Trophoblast cell (in vitro differentiated cells and primary cell): Measurements from ENCODE around the gene RNU7-1.
A peak's percentile ranks its signal among the peaks of the same experiment; 100 is the strongest.

ENCODE experiments used
- DNase-seq, 2 donors: peaks; one replicate each; pipeline ENCODE4 v3.0.0-alpha.2; 2016
- H2AFZ ChIP-seq: 2 replicates; pipeline ENCODE4 v1.6.1; 2013; ENCODE audit warnings: low read length, moderate library complexity, mild to moderate bottlenecking; ENCODE audit not compliant: insufficient read depth, poor library complexity
- H2AK5ac ChIP-seq: 2 replicates; pipeline ENCODE4 v1.6.1; 2013; ENCODE audit warnings: mild to moderate bottlenecking, low read length
- H2BK120ac ChIP-seq: 2 replicates; pipeline ENCODE4 v1.6.1; 2013; ENCODE audit warnings: low read length, mild to moderate bottlenecking, moderate library complexity; ENCODE audit not compliant: insufficient read depth, poor library complexity
- H2BK12ac ChIP-seq: 2 replicates; pipeline ENCODE4 v1.6.1; 2013; ENCODE audit warnings: mild to moderate bottlenecking, low read length, moderate library complexity
- H2BK5ac ChIP-seq: 2 replicates; pipeline ENCODE4 v1.6.1; 2013; ENCODE audit warnings: low read length, low read depth, moderate library complexity, mild to moderate bottlenecking; ENCODE audit not compliant: poor library complexity
- H3K14ac ChIP-seq: 2 replicates; pipeline ENCODE4 v1.6.1; 2013; ENCODE audit warnings: mild to moderate bottlenecking, low read length
- H3K18ac ChIP-seq: 2 replicates; pipeline ENCODE4 v1.6.1; 2013; ENCODE audit warnings: mild to moderate bottlenecking, low read length
- H3K23ac ChIP-seq: 2 replicates; pipeline ENCODE4 v1.6.1; 2013; ENCODE audit warnings: low read length
- H3K27ac ChIP-seq: 2 replicates; pipeline ENCODE4 v1.5.1; 2013; ENCODE audit warnings: low read depth, mild to moderate bottlenecking, inconsistent platforms, low read length, moderate library complexity
- H3K27me3 ChIP-seq: 2 replicates; pipeline ENCODE4 v1.6.1; 2013; ENCODE audit warnings: inconsistent platforms, mild to moderate bottlenecking, low read length, moderate library complexity; ENCODE audit not compliant: insufficient read depth
- H3K36me3 ChIP-seq, 2 experiments: 1 replicate in 1 of 2; 2 replicates in 1 of 2; pipeline ENCODE4 v1.6.1; 2013; ENCODE audit warnings: low read length in 2 of 2, mild to moderate bottlenecking in 2 of 2, moderate library complexity in 1 of 2; ENCODE audit not compliant: insufficient read depth in 2 of 2, control insufficient read depth in 1 of 2
- H3K4ac ChIP-seq: 2 replicates; pipeline ENCODE4 v1.6.1; 2013; ENCODE audit warnings: low read depth, mild to moderate bottlenecking, low read length, moderate library complexity
- H3K4me1 ChIP-seq, 2 experiments: 1 replicate in 1 of 2; 2 replicates in 1 of 2; pipeline ENCODE4 v1.6.1; 2013; ENCODE audit warnings: low read length in 2 of 2, mild to moderate bottlenecking in 2 of 2, moderate library complexity in 1 of 2; ENCODE audit not compliant: insufficient read depth in 2 of 2, control insufficient read depth in 1 of 2
- H3K4me2 ChIP-seq: 2 replicates; pipeline ENCODE4 v1.6.1; 2013; ENCODE audit warnings: inconsistent platforms, mild to moderate bottlenecking, low read length, moderate library complexity
- H3K4me3 ChIP-seq: 2 replicates; pipeline ENCODE4 v1.5.1; 2013; ENCODE audit warnings: mild to moderate bottlenecking, low read depth, low read length, inconsistent platforms
- H3K79me1 ChIP-seq: one replicate; pipeline ENCODE4 v1.6.1; 2013; ENCODE audit warnings: low read length
- H3K79me2 ChIP-seq: 2 replicates; pipeline ENCODE4 v1.6.1; 2013; ENCODE audit warnings: low read length, mild to moderate bottlenecking; ENCODE audit not compliant: control insufficient read depth, insufficient read depth, poor library complexity
- H3K9ac ChIP-seq: 2 replicates; pipeline ENCODE4 v1.6.1; 2013; ENCODE audit warnings: mild to moderate bottlenecking, low read length
- H3K9me3 ChIP-seq: 2 replicates; pipeline ENCODE4 v1.6.1; 2013; ENCODE audit warnings: low read depth, mild to moderate bottlenecking, control low read depth, inconsistent platforms, low read length; ENCODE audit not compliant: insufficient read depth
- H4K12ac ChIP-seq: 2 replicates; pipeline ENCODE4 v1.6.1; 2013; ENCODE audit warnings: low read depth, mild to moderate bottlenecking, low read length, moderate library complexity
- H4K8ac ChIP-seq: 2 replicates; pipeline ENCODE4 v1.6.1; 2013; ENCODE audit warnings: low read depth, mild to moderate bottlenecking, low read length, moderate library complexity
- H4K91ac ChIP-seq: one replicate; pipeline ENCODE4 v1.6.1; 2013; ENCODE audit warnings: low read depth, mild to moderate bottlenecking, low read length, moderate library complexity
- WGBS: extraction: QIAGEN DNeasy Blood & Tissue Kit; methylation state at CpG from one replicate; pipeline ENCODE4 v1.1.7; 2013; ENCODE audit warnings: missing lambda C conversion rate; ENCODE audit not compliant: insufficient read length, insufficient coverage; ENCODE audit errors: extremely low coverage; 5-methylcytosine and 5-hydroxymethylcytosine counted together

Gene RNU7-1

GRCh38 chr12:6943389-6943721, 261 bp upstream of the RNU7-1 start:
- Histone ChIP-seq H2AFZ (no peak overlapping the region), H3K79me1 (peaks cover 16% of the 10 kb centered on the region), H4K91ac (peak overlapping the region; percentile 8), H2BK5ac (no peak overlapping the region), H3K4me3 (no peak overlapping the region), H3K9ac (no peak overlapping the region), H2BK120ac (no peak overlapping the region), H3K27me3 (no peaks in the 10 kb centered on the region), H3K18ac (no peak overlapping the region), H3K4me2 (peak overlapping the region; percentile 81), H4K12ac (no peak overlapping the region), H4K8ac (peak overlapping the region; percentile 38), H3K36me3 (peaks cover 29 to 32% of the 10 kb centered on the region in 2 experiments), H3K79me2 (peaks cover 3% of the 10 kb centered on the region), H3K4me1 (peaks cover 10 to 15% of the 10 kb centered on the region in 2 experiments), H2AK5ac (no peak overlapping the region), H3K14ac (no peak overlapping the region), H3K9me3 (peaks cover 2% of the 10 kb centered on the region), H3K23ac (no peak overlapping the region), H2BK12ac (no peak overlapping the region), H3K4ac (no peak overlapping the region), H3K27ac (peak overlapping the region; percentile 87)
- peak; percentile 84 to 93 for DNase-seq
- no CpG with 5 or more reads among the region's 13 CpGs for WGBS

GRCh38 chr12:6944381-6945186, 968 bp downstream of the RNU7-1 start:
- H3K4ac ChIP-seq, result peak overlapping the region; percentile 44
- H3K9me3 ChIP-seq, result peaks cover 2% of the 10 kb centered on the region
- peaks cover 15% of the 10 kb centered on the region for H3K79me1 ChIP-seq
- no CpG with 5 or more reads among the region's 48 CpGs for WGBS
- H4K8ac ChIP-seq, result peak overlapping the region; percentile 63
- H2BK12ac ChIP-seq, result no peak overlapping the region
- H3K9ac ChIP-seq, result peak overlapping the region; percentile 76
- H3K4me2 ChIP-seq, result peak overlapping the region; percentile 81
- no peak overlapping the region for H3K23ac ChIP-seq
- H4K12ac ChIP-seq, result peak overlapping the region; percentile 59
- H3K27me3 ChIP-seq, result no peaks in the 10 kb centered on the region
- peak overlapping the region; percentile 38 for H2AFZ ChIP-seq
- H3K4me1 ChIP-seq, result peaks cover 9 to 12% of the 10 kb centered on the region in 2 experiments
- peak overlapping the region; percentile 47 for H3K14ac ChIP-seq
- H3K36me3 ChIP-seq, result peaks cover 16 to 20% of the 10 kb centered on the region in 2 experiments
- peak overlapping the region; percentile 28 for H2BK120ac ChIP-seq
- H3K27ac ChIP-seq, result peak overlapping the region; percentile 87
- DNase-seq, result peak; percentile 98 to 99
- H2BK5ac ChIP-seq, result peak overlapping the region; percentile 13
- H3K79me2 ChIP-seq, result peaks cover 2% of the 10 kb centered on the region
- H3K18ac ChIP-seq, result peak overlapping the region; percentile 31
- peak overlapping the region; percentile 76 for H3K4me3 ChIP-seq
- H4K91ac ChIP-seq, result peak overlapping the region; percentile 71
- H2AK5ac ChIP-seq, result peak overlapping the region; percentile 6

- no peak overlapping the region for H2AFZ ChIP-seq
- peaks cover 11 to 12% of the 10 kb centered on the region in 2 experiments for H3K4me1 ChIP-seq
- H3K27me3 ChIP-seq, result no peaks in the 10 kb centered on the region
- peak overlapping the region; percentile 23 for H4K12ac ChIP-seq
- no peak overlapping the region for H2BK120ac ChIP-seq
- no peak overlapping the region for H3K23ac ChIP-seq
- H3K18ac ChIP-seq, result peak overlapping the region; percentile 7
- H3K9me3 ChIP-seq, result peaks cover 2% of the 10 kb centered on the region
- H2BK12ac ChIP-seq, result peak overlapping the region; percentile 37
- peak overlapping the region; percentile 71 for H3K27ac ChIP-seq
- peak overlapping the region; percentile 49 for H2AK5ac ChIP-seq
- peak overlapping the region; percentile 41 for H3K4me3 ChIP-seq
- H3K79me2 ChIP-seq, result peaks cover 2% of the 10 kb centered on the region
- H3K4ac ChIP-seq, result no peak overlapping the region
- no peak overlapping the region for H2BK5ac ChIP-seq
- H3K79me1 ChIP-seq, result peaks cover 15% of the 10 kb centered on the region
- no peak overlapping the region for H3K9ac ChIP-seq
- H4K8ac ChIP-seq, result peak overlapping the region; percentile 76
- H3K36me3 ChIP-seq, result peaks cover 12% of the 10 kb centered on the region in 2 experiments
- H4K91ac ChIP-seq, result peak overlapping the region; percentile 80
- H3K4me2 ChIP-seq, result peak overlapping the region; percentile 78
- DNase-seq, result no peak
- peak overlapping the region; percentile 25 for H3K14ac ChIP-seq
- WGBS, result no CpG with 5 or more reads among the region's 11 CpGs
These were observed 2.0 kb downstream of the RNU7-1 start for GRCh38 chr12:6945613-6946012.

- peak; percentile 97 to 98 for DNase-seq
- H3K18ac ChIP-seq, result peak overlapping the region; percentile 28
- H3K4me2 ChIP-seq, result peak overlapping the region; percentile 78
- no CpG with 5 or more reads among the region's 32 CpGs for WGBS
- no peak overlapping the region for H3K23ac ChIP-seq
- peak overlapping the region; percentile 7 for H2BK120ac ChIP-seq
- H4K91ac ChIP-seq, result peak overlapping the region; percentile 80
- peak overlapping the region; percentile 45 for H3K9ac ChIP-seq
- peaks cover 5 to 6% of the 10 kb centered on the region in 2 experiments for H3K36me3 ChIP-seq
- H3K27me3 ChIP-seq, result no peaks in the 10 kb centered on the region
- H3K9me3 ChIP-seq, result peaks cover 2% of the 10 kb centered on the region
- H3K79me2 ChIP-seq, result peaks cover 2% of the 10 kb centered on the region
- H4K12ac ChIP-seq, result peak overlapping the region; percentile 84
- H3K4ac ChIP-seq, result peak overlapping the region; percentile 8
- H2AK5ac ChIP-seq, result peak overlapping the region; percentile 49
- H3K27ac ChIP-seq, result peak overlapping the region; percentile 71
- H3K79me1 ChIP-seq, result peaks cover 15% of the 10 kb centered on the region
- no peak overlapping the region for H2BK12ac ChIP-seq
- H3K4me3 ChIP-seq, result peak overlapping the region; percentile 73
- peak overlapping the region; percentile 47 for H3K14ac ChIP-seq
- H2BK5ac ChIP-seq, result peak overlapping the region; percentile 28
- H4K8ac ChIP-seq, result peak overlapping the region; percentile 89
- H3K4me1 ChIP-seq, result peaks cover 17 to 18% of the 10 kb centered on the region in 2 experiments
- H2AFZ ChIP-seq, result peak overlapping the region; percentile 64
These were observed 2.7 kb downstream of the RNU7-1 start for GRCh38 chr12:6946033-6946919.
